HepG2 (cell line): ENCODE data around the gene CPVL. TPM values are rescaled to one million over a fixed set of nuclear protein-coding genes. Genes with fewer than 3 reads are reported as not detected.
A peak's percentile ranks its signal among the peaks of the same experiment; 100 is the strongest.

Experiments
- BHLHE40 ChIP-seq: IDR thresholded peaks from 2 replicates; pipeline ENCODE4 v1.6.1; 2011; ENCODE audit warnings: low read length, improper control_type of control experiment
- ELF3 ChIP-seq: IDR thresholded peaks from 2 replicates; pipeline ENCODE4 v1.6.1; 2016; ENCODE audit warnings: missing genetic modification reagents, missing compliant biosample characterization
- HCFC1 ChIP-seq: fragments of 150-350 bp; IDR thresholded peaks from 2 replicates; pipeline ENCODE4 v1.6.1; 2014; ENCODE audit warnings: low read depth, low read length
- MED8 ChIP-seq: sonication (generic); formaldehyde crosslinking; IDR thresholded peaks from 2 replicates; pipeline ENCODE4 v1.8.1; 2023; ENCODE audit warnings: mild to moderate bottlenecking, missing genetic modification reagents; ENCODE audit not compliant: insufficient replicate concordance
- MIER3 ChIP-seq: IDR thresholded peaks from 2 replicates; pipeline ENCODE4 v1.6.1; 2016; ENCODE audit warnings: missing compliant biosample characterization, borderline replicate concordance
- MYNN ChIP-seq: sonication (generic); formaldehyde crosslinking; IDR thresholded peaks from 2 replicates; pipeline ENCODE4 v1.4.0; 2020; ENCODE audit warnings: mild to moderate bottlenecking, low read depth, missing genetic modification reagents
- NFKB2 ChIP-seq: sonication (generic); formaldehyde crosslinking; IDR thresholded peaks from 2 replicates; pipeline ENCODE4 v1.4.0; 2020; ENCODE audit warnings: missing genetic modification reagents, borderline replicate concordance
- SNAI1 ChIP-seq: sonication (generic); formaldehyde crosslinking; IDR thresholded peaks from 2 replicates; pipeline ENCODE4 v1.5.0; 2020; ENCODE audit warnings: mild to moderate bottlenecking, missing genetic modification reagents, borderline replicate concordance
- U2AF2 ChIP-seq: fragments of 200-400 bp; formaldehyde crosslinking; IDR thresholded peaks from 2 replicates; pipeline ENCODE4 v1.6.1; 2017; ENCODE audit warnings: low read depth, mild to moderate bottlenecking, low read length
- ZFYVE20 ChIP-seq: sonication (generic); formaldehyde crosslinking; IDR thresholded peaks from 2 replicates; pipeline ENCODE4 v1.8.0; 2023; ENCODE audit warnings: low read depth, mild to moderate bottlenecking, moderate library complexity, missing genetic modification reagents, borderline replicate concordance
- ZNF17 ChIP-seq: sonication (generic); formaldehyde crosslinking; IDR thresholded peaks from 2 replicates; pipeline ENCODE4 v1.5.0; 2020; ENCODE audit warnings: mild to moderate bottlenecking, missing genetic modification reagents
- ZNF556 ChIP-seq: sonication (generic); formaldehyde crosslinking; IDR thresholded peaks from 2 replicates; pipeline ENCODE4 v1.4.0; 2020; ENCODE audit warnings: mild to moderate bottlenecking, missing genetic modification reagents, borderline replicate concordance
- ZNF557 ChIP-seq: sonication (generic); formaldehyde crosslinking; IDR thresholded peaks from 2 replicates; pipeline ENCODE4 v1.4.0; 2020; ENCODE audit warnings: missing genetic modification reagents
- ZNF644 ChIP-seq: IDR thresholded peaks from 2 replicates; pipeline ENCODE4 v1.6.1; 2016; ENCODE audit warnings: low read depth
- polyA plus RNA-seq, 8 experiments: library from polyadenylated mRNA; depleted of rRNA in 3 of 8; stranded (reverse) in 7 of 8; unstranded in 1 of 8; fragments of >200 nt; fragmentation: Illumina TruSeq in 4 of 8; extraction: Trizol in 4 of 8; gene quantifications; 2 replicates each; pipeline versions ENCODE4 v1.2.1 to v1.2.3, GENCODE V29; 2011 to 2016; ENCODE audit warnings: low read depth in 4 of 8, missing spikeins in 1 of 8, mixed read lengths in 1 of 8; ENCODE audit not compliant: insufficient read depth in 1 of 8
- total RNA-seq, 5 experiments: library from RNA; depleted of rRNA; stranded (reverse); fragments of >200 nt; fragmentation: Illumina TruSeq; extraction: Trizol; gene quantifications; 2 replicates each; pipeline ENCODE4 v1.2.3, GENCODE V29; 2016; ENCODE audit warnings: low read depth in 1 of 5
- TF ChIP-seq, protein P1 (sequence below): sonication (generic); formaldehyde crosslinking; IDR thresholded peaks from 2 replicates; pipeline ENCODE4 v1.4.0; 2020; ENCODE audit warnings: missing genetic modification reagents; ENCODE audit errors: not compliant biosample characterization
- TF ChIP-seq, protein P2 (sequence below): sonication (generic); formaldehyde crosslinking; IDR thresholded peaks from 2 replicates; pipeline ENCODE4 v1.9.0; 2021; ENCODE audit warnings: missing genetic modification reagents, borderline replicate concordance
- TF ChIP-seq, protein P3 (sequence below): sonication (generic); formaldehyde crosslinking; IDR thresholded peaks from one replicate; pipeline ENCODE4 v1.5.1; 2020; ENCODE audit warnings: mild to moderate bottlenecking, missing genetic modification reagents; ENCODE audit errors: not compliant biosample characterization

Gene CPVL
- total and polyA plus RNA-seq, 2 of the 13 experiments (the other 11 are each of a cell fraction or from before 2014, with no cell fraction given), result 59.2 to 294 TPM

DNA sequence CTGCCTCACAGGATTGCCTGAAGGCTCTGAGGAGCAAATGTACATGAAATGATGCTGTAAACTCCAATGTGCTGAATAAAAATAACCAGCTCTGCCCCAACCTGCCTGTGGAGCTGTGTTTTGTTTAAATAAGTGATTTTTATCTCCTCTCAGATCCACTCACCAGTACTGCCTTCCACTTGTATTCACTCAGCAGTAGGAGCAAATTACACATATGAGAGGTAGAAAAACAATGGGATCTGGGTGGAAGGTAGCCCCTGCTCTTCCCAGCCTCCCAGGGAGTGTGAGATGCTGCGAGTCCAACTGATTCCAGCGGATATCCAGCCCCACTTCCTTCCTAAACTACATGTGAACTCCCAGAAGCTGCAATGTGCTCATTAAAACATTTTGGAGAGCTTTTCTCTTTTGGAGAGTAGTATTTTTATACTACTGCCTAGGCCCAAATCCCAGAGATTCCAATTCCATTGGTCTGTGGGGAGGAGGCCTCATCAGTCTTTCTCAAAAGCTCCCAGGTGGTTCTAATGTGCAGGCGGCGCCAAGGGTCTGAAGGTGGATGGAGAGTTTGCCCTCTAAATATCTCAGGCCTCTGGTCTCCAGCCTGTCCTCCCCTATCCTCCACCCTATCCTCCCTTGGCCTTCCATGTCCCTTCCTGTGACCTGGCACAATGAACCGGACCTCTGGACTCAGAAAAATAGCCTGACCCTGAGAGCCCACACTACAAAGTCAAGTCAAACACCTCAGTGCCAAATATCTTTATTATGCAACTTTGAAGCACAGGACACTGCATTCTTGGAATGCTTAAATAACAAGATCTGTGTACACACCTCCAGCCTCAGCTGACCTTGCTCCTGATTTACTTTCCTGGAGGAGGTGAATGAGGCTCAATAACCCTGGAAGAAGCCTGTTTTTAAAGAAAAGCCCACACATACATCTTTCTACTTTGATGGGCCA is 46.2 kb downstream of the CPVL start (continued):
- no peak for TF ChIP-seq ZNF17 (CRISPR knock-in tag)
- TF ChIP-seq ZNF557 (CRISPR knock-in tag), result no peak
- TF ChIP-seq, protein P1, sequence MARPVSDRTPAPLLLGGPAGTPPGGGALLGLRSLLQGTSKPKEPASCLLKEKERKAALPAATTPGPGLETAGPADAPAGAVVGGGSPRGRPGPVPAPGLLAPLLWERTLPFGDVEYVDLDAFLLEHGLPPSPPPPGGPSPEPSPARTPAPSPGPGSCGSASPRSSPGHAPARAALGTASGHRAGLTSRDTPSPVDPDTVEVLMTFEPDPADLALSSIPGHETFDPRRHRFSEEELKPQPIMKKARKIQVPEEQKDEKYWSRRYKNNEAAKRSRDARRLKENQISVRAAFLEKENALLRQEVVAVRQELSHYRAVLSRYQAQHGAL (CRISPR knock-in tag), result no peak
- TF ChIP-seq, protein P2, sequence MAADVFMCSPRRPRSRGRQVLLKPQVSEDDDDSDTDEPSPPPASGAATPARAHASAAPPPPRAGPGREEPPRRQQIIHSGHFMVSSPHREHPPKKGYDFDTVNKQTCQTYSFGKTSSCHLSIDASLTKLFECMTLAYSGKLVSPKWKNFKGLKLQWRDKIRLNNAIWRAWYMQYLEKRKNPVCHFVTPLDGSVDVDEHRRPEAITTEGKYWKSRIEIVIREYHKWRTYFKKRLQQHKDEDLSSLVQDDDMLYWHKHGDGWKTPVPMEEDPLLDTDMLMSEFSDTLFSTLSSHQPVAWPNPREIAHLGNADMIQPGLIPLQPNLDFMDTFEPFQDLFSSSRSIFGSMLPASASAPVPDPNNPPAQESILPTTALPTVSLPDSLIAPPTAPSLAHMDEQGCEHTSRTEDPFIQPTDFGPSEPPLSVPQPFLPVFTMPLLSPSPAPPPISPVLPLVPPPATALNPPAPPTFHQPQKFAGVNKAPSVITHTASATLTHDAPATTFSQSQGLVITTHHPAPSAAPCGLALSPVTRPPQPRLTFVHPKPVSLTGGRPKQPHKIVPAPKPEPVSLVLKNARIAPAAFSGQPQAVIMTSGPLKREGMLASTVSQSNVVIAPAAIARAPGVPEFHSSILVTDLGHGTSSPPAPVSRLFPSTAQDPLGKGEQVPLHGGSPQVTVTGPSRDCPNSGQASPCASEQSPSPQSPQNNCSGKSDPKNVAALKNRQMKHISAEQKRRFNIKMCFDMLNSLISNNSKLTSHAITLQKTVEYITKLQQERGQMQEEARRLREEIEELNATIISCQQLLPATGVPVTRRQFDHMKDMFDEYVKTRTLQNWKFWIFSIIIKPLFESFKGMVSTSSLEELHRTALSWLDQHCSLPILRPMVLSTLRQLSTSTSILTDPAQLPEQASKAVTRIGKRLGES (CRISPR knock-in tag), result no peak
- TF ChIP-seq, protein P3, sequence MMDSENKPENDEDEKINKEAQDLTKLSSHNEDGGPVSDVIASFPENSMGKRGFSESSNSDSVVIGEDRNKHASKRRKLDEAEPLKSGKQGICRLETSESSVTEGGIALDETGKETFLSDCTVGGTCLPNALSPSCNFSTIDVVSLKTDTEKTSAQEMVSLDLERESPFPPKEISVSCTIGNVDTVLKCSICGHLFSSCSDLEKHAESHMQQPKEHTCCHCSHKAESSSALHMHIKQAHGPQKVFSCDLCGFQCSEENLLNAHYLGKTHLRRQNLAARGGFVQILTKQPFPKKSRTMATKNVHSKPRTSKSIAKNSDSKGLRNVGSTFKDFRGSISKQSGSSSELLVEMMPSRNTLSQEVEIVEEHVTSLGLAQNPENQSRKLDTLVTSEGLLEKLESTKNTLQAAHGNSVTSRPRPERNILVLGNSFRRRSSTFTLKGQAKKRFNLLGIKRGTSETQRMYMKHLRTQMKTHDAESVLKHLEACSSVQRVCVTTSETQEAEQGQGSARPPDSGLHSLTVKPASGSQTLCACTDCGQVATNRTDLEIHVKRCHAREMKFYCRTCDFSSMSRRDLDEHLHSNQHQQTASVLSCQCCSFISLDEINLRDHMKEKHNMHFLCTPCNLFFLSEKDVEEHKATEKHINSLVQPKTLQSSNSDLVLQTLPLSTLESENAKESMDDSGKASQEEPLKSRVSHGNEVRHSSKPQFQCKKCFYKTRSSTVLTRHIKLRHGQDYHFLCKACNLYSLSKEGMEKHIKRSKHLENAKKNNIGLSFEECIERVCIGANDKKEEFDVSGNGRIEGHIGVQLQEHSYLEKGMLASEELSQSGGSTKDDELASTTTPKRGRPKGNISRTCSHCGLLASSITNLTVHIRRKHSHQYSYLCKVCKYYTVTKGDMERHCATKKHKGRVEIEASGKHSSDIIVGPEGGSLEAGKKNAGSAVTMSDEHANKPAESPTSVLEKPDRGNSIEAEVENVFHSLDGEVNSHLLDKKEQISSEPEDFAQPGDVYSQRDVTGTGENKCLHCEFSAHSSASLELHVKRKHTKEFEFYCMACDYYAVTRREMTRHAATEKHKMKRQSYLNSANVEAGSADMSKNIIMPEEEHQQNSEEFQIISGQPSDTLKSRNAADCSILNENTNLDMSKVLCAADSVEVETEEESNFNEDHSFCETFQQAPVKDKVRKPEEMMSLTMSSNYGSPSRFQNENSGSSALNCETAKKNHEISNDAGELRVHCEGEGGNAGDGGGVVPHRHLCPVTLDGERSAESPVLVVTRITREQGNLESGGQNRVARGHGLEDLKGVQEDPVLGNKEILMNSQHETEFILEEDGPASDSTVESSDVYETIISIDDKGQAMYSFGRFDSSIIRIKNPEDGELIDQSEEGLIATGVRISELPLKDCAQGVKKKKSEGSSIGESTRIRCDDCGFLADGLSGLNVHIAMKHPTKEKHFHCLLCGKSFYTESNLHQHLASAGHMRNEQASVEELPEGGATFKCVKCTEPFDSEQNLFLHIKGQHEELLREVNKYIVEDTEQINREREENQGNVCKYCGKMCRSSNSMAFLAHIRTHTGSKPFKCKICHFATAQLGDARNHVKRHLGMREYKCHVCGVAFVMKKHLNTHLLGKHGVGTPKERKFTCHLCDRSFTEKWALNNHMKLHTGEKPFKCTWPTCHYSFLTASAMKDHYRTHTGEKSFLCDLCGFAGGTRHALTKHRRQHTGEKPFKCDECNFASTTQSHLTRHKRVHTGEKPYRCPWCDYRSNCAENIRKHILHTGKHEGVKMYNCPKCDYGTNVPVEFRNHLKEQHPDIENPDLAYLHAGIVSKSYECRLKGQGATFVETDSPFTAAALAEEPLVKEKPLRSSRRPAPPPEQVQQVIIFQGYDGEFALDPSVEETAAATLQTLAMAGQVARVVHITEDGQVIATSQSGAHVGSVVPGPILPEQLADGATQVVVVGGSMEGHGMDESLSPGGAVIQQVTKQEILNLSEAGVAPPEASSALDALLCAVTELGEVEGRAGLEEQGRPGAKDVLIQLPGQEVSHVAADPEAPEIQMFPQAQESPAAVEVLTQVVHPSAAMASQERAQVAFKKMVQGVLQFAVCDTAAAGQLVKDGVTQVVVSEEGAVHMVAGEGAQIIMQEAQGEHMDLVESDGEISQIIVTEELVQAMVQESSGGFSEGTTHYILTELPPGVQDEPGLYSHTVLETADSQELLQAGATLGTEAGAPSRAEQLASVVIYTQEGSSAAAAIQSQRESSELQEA (CRISPR knock-in tag), result no peak
- no peak for TF ChIP-seq U2AF2
- TF ChIP-seq ZNF556, result 0 out of 2 replicates have a peak, but pooled peaks have one; percentile 36
- no peak for TF ChIP-seq HCFC1
- TF ChIP-seq NFKB2 (CRISPR knock-in tag), result no peak
- TF ChIP-seq MED8, result peak; percentile 31
- peak; percentile 89 for TF ChIP-seq ELF3 (CRISPR knock-in tag)
- TF ChIP-seq MYNN (CRISPR knock-in tag), result no peak
- peak; percentile 97 for TF ChIP-seq MIER3 (CRISPR knock-in tag)
- TF ChIP-seq ZFYVE20 (CRISPR knock-in tag), result no peak
- peak; percentile 83 for TF ChIP-seq ZNF644 (CRISPR knock-in tag)
- TF ChIP-seq SNAI1 (CRISPR knock-in tag), result 0 out of 2 replicates have a peak, but pooled peaks have one; percentile 42
- TF ChIP-seq BHLHE40, result no peak
